GM13976 (cell line): ENCODE data around the gene TAS1R2.

Experiments
- DNase-seq: peaks from one replicate; pipeline ENCODE4 v3.0.0; 2012; ENCODE audit warnings: low spot score
- in situ Hi-C: fragments of 300-500 bp; cut with MboI; formaldehyde crosslinking; loops from one replicate; pipeline ENCODE4 v1.12.0; 2022; ENCODE audit warnings: low sequenced_read_pairs, mixed read lengths, inconsistent platforms; ENCODE audit not compliant: unreplicated experiment
- TF ChIP-seq, protein P1 (sequence below): IDR thresholded peaks from 2 replicates; pipeline ENCODE4 v1.5.1; 2012; ENCODE audit warnings: borderline replicate concordance, mild to moderate bottlenecking; ENCODE audit not compliant: insufficient read depth; ENCODE audit errors: extremely low read depth, missing control alignments, control extremely low read depth

The TAS1R2 gene

DNA sequence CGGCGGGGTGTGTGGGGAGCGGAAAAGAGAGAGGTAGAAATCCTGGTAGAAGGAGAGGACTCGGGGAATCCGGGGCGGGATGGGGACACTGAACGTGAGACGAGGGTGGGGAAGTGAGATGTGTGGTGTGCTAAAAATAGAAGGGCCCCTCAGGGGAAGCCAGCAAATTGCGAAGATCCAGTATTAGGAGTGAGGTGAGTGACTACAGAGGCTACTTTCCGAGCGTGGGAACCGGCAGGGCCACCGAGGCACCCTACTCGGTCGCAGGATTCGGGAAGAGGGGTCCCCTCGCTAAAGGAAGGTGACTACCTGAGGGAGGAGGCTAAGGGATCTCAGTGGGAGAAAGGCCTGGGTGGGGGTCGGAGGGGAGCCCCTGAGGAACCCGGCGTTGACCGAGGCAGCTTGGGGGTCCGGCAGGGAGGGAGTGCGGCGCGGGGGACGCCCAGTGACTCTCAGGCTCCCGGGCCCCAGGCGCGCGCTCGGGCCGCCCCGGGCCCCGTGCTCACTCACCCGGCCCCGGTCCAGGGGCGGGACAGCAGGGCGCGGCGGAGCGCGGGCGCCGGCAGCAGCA, 42.6 kb upstream of the TAS1R2 start:
- in situ Hi-C loops, result loop anchor here (25.0 kb wide), 1 partner anchor 185 kb away; no protein-coding TSS in a partner anchor
- TF ChIP-seq, protein P1, sequence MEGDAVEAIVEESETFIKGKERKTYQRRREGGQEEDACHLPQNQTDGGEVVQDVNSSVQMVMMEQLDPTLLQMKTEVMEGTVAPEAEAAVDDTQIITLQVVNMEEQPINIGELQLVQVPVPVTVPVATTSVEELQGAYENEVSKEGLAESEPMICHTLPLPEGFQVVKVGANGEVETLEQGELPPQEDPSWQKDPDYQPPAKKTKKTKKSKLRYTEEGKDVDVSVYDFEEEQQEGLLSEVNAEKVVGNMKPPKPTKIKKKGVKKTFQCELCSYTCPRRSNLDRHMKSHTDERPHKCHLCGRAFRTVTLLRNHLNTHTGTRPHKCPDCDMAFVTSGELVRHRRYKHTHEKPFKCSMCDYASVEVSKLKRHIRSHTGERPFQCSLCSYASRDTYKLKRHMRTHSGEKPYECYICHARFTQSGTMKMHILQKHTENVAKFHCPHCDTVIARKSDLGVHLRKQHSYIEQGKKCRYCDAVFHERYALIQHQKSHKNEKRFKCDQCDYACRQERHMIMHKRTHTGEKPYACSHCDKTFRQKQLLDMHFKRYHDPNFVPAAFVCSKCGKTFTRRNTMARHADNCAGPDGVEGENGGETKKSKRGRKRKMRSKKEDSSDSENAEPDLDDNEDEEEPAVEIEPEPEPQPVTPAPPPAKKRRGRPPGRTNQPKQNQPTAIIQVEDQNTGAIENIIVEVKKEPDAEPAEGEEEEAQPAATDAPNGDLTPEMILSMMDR, result no peak
- DNase-seq, result no peak

DNA sequence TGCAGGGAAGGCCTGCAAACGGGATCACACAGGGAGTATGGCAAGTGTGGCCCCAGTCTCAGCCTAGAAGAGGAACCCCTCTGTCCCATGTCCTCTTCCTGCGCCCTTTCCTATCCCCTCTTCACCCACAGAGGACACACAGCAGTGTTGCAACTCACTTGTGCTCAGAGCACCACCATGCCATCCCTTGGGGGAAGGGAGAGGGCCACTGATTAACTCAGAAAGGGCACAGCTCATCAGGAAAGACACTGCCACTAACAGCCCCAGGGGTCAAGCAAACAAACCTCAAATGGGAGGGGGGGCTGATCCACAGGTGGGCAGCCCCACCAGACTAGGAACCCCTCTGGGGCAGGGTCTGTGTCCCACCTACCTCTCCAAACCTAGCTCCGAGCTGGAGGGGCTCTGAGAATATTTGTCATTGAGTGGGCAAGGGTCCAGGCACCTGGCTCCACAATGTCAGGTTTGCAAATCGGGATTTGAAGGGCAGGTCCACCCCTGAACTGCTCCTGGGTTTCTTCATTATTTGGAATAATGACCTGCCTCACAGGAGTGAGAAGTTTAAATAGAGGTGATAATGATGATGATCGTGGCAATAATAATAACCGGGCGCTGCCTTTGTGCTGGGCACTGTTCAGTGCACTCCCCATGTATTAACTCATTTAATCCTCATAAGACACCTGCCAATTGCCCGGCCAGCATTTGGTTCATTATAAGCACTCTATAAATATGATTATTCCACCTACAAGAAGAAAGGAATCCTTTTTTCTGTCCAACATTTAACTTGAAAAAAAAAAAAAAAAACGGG, 41.9 kb upstream of the TAS1R2 start:
- DNase-seq, result no peak
- TF ChIP-seq, protein P1, result no peak
- in situ Hi-C loops, result loop anchor here (25.0 kb wide), 1 partner anchor 186 kb away; no protein-coding TSS in a partner anchor

DNA sequence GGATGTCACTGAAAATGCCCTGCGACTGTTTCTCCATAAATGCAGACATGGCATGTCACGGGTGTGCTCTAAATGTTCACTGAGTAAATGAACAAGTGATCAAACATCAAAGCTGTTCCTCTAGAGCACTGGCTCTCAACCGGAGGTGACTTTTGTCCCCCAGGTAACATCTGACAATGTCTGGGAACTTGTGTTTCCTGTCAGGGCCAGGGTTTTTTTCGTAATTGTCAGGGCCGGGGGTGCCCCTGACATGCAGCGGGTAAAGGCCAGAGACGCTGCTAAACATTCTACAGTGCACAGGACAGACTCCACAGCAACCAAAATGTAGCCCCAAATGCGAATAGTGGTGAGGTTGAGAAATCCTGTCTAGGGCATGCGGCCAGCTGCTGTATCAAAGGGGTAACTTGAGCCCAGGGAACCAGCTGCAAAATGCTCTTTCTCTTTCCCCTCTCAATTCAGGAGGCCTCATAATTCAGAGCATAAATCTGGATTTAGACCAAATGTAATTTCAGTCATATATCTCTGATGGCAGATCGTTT, 40.9 kb upstream of the TAS1R2 start:
- DNase-seq, result no peak
- TF ChIP-seq, protein P1, result no peak
- in situ Hi-C loops, result loop anchor here (25.0 kb wide), 1 partner anchor 187 kb away; no protein-coding TSS in a partner anchor

DNA sequence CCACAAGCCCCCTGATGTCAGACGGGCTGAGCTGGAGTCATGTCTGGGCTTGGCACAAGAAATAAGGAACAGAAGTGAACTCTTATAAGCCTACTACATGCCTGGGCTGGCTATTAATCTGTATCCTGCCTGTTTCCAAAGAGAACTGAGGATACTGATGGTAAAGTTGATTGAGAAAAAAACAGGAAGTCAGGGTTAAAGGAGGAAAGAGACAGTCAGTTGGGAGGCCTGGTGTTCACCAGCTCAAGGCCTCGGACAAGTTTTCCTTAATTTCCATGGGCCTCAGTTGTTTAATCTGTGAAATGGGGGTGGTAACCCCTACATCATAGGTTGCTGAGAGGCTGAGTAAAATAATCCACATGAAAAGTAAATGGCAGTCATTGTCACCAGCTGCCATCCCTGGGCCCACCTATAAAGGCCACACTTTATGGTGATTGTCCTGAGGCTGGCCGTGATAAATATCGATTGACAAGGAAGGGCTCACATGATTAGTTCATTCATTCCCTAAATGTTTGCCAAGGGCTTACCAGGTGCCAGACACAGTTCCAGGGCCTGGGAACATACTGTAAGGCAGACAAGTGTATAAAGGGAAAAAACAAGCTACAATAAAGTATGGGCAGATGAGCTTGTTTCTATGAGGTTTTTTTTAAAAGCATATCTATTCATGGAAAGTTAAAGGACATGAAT, 40.0 kb upstream of the TAS1R2 start:
- no peak for DNase-seq
- TF ChIP-seq, protein P1, result no peak
- in situ Hi-C loops, result loop anchor here (25.0 kb wide), 1 partner anchor 188 kb away; no protein-coding TSS in a partner anchor

DNA sequence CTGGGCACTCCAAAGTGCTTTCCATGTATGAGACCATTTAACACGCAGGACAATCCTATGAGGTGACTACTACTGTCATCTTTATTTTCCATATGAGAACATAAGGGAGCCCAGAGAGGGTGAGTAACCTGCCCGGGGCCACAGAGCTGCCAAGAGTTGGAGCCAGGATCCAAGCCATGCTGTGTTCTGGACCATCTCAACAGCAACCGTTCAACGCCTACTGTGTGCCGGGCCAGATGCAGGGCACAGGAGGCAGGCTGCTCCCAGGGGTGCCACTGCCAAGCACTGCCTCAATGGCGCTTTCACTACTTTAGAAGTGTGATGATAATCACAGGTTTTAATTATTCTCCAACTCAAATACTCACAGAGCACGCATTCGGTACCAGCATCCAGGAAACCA, 39.1 kb upstream of the TAS1R2 start:
- no peak for DNase-seq
- TF ChIP-seq, protein P1, result no peak
- in situ Hi-C loops, result no loop called here

DNA sequence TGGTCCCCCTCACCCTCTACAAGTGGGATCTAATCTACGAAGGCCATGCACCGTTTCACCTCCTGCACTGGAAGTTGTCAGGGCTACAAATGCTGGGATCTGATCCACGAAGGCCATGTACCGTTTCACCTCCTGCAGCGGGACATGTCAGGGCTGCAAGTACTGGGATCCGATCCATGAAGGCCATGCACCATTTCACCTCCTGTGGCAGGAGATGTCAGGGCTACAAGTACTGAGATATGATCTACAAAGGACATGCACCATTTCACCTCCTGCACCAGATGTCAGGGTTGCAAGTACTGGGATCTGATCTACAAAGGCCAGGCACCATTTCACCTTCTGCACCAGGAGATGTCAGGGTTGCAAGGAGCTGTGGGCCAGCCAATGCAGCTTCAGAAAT, 35.9 kb upstream of the TAS1R2 start:
- in situ Hi-C loops, result no loop called here
- TF ChIP-seq, protein P1, result no peak
- DNase-seq, result no peak
